ENCODE results near the gene KIF21A.

The KIF21A gene

DNA sequence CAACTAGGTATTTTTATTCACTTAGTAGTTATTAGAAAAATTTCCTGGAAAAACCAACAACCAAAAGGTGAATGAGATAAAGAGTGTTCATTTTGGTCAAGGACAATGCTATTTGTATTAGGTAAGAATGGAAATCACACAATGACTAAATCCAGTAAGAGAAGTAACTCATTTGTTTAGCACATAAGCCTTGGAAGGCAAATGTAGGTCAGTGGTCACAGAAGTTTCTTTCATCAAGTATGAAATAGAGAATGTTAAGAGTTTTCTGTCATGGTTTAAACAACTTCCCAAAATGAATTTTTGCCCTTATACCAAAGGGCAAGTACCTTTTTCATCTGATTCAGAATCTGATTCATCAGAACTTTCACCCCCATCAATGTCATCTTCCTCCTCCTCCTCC, 101.7 kb downstream of the KIF21A start:
- Histone ChIP-seq H3K9ac (no peak overlapping the region), H3K9me3 (ENCODE audit: control insufficient read depth, low read length) (no peaks in the 10 kb centered on the region), H3K36me3 (ENCODE audit: control insufficient read depth, insufficient read depth, low read length) (no peaks in the 10 kb centered on the region), H3K4me1 (no peaks in the 10 kb centered on the region), H3K27me3 (ENCODE audit: control insufficient read depth, insufficient read depth, low read length) (no peaks in the 10 kb centered on the region), H3K27ac (no peak overlapping the region), H3K4me3 (ENCODE audit: low read depth, low read length) (no peak overlapping the region), H2AFZ (no peak overlapping the region), H3K4me2 (ENCODE audit: low read length) (no peak overlapping the region), H3K79me2 (no peaks in the 10 kb centered on the region)
- TF ChIP-seq, protein P1, sequence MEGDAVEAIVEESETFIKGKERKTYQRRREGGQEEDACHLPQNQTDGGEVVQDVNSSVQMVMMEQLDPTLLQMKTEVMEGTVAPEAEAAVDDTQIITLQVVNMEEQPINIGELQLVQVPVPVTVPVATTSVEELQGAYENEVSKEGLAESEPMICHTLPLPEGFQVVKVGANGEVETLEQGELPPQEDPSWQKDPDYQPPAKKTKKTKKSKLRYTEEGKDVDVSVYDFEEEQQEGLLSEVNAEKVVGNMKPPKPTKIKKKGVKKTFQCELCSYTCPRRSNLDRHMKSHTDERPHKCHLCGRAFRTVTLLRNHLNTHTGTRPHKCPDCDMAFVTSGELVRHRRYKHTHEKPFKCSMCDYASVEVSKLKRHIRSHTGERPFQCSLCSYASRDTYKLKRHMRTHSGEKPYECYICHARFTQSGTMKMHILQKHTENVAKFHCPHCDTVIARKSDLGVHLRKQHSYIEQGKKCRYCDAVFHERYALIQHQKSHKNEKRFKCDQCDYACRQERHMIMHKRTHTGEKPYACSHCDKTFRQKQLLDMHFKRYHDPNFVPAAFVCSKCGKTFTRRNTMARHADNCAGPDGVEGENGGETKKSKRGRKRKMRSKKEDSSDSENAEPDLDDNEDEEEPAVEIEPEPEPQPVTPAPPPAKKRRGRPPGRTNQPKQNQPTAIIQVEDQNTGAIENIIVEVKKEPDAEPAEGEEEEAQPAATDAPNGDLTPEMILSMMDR (IDR thresholded peaks at IDR 0.05), result no peak

DNA sequence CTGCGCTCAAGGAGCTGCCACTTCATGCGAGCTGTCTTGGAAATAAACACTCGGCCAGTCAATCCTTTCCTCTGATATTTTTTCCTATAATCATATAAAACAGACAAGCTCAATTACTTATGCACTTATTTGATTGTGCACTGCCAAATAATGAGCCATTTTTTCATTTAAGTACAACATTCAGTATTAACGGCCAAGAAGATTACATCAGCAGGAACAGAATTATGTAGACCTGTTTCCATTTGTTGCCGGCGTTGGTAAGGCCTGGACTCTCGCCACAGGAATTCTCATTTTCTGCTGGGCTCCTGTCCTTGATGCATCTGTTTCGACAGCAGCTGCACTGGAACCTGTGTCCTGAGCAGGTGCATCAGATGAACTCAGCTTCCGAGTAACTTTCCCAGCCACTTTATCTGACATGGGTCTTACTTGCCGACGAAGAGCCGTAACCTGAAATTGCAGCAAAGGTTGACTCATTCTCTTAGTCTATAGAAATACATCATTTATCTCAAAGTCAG, 110.2 kb downstream of the KIF21A start:
- Histone ChIP-seq H3K9ac (no peak overlapping the region), H3K4me3 (ENCODE audit: low read depth, low read length) (no peak overlapping the region), H3K4me2 (ENCODE audit: low read length) (no peak overlapping the region), H2AFZ (no peak overlapping the region), H3K27ac (no peak overlapping the region), H3K9me3 (ENCODE audit: control insufficient read depth, low read length) (no peaks in the 10 kb centered on the region), H3K4me1 (no peaks in the 10 kb centered on the region), H3K79me2 (no peaks in the 10 kb centered on the region), H3K27me3 (ENCODE audit: control insufficient read depth, insufficient read depth, low read length) (no peaks in the 10 kb centered on the region), H3K36me3 (ENCODE audit: control insufficient read depth, insufficient read depth, low read length) (no peaks in the 10 kb centered on the region)
- TF ChIP-seq, protein P1 (IDR thresholded peaks at IDR 0.05), result no peak

DNA sequence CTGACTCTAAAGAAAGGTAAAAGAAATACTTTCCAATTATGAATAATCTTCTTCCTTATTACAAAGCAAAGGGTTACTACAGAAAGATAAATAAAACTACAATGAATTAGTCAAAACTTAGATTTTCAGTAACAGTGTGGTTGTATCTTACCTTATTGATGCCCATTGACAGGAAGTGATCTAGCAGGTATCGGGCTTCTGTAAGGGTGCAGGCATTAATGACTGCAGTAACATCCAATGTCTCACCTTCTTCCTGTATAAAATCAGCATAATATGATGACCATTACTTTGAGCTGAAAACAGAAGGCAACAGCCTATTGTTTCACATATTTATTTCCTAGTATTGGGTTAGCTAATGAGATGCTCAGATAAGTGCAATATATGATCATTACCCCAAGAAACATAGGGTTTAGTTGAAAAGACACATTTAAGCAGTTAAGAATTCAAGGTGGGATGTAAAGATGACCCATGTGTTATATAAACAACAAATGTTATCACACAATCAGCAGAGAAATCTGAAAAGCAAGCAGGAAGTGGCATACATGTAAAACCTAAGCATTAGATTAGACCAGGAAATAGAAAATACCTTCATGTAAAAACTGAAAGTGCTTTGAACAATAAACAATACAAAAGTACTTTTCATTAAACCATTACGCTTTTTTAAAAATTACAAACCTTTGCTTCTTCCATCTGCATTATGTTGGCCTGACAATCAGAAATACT, 111.2 kb downstream of the KIF21A start:
- Histone ChIP-seq H3K4me3 (ENCODE audit: low read depth, low read length) (no peak overlapping the region), H3K36me3 (ENCODE audit: control insufficient read depth, insufficient read depth, low read length) (no peaks in the 10 kb centered on the region), H3K27ac (no peak overlapping the region), H3K9ac (no peak overlapping the region), H3K9me3 (ENCODE audit: control insufficient read depth, low read length) (no peaks in the 10 kb centered on the region), H3K4me2 (ENCODE audit: low read length) (no peak overlapping the region), H3K79me2 (no peaks in the 10 kb centered on the region), H2AFZ (no peak overlapping the region), H3K27me3 (ENCODE audit: control insufficient read depth, insufficient read depth, low read length) (no peaks in the 10 kb centered on the region), H3K4me1 (no peaks in the 10 kb centered on the region)
- TF ChIP-seq, protein P1 (IDR thresholded peaks at IDR 0.05), result no peak

DNA sequence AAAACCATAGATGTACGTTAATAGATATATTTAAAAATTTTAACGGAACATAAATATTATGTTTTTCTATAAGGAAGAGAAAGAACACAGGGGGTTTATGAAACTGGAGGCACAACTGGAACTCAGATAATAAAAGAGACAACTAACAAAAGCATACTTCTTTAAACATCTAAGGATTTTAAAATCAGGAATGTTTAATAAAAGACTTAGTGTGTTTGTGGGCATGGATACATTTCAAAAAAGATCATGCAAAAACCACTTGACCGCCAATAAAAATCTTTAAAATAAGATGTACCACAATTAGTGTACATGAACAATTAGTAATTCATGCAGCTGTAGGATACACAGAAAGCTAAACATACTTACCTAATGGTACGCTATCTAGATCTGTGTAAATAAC, 113.0 kb downstream of the KIF21A start:
- Histone ChIP-seq H3K4me2 (ENCODE audit: low read length) (no peak overlapping the region), H3K27ac (no peak overlapping the region), H2AFZ (no peak overlapping the region), H3K27me3 (ENCODE audit: control insufficient read depth, insufficient read depth, low read length) (no peaks in the 10 kb centered on the region), H3K9ac (no peak overlapping the region), H3K36me3 (ENCODE audit: control insufficient read depth, insufficient read depth, low read length) (no peaks in the 10 kb centered on the region), H3K4me1 (no peaks in the 10 kb centered on the region), H3K79me2 (no peaks in the 10 kb centered on the region), H3K4me3 (ENCODE audit: low read depth, low read length) (no peak overlapping the region), H3K9me3 (ENCODE audit: control insufficient read depth, low read length) (no peaks in the 10 kb centered on the region)
- TF ChIP-seq, protein P1 (IDR thresholded peaks at IDR 0.05), result no peak

DNA sequence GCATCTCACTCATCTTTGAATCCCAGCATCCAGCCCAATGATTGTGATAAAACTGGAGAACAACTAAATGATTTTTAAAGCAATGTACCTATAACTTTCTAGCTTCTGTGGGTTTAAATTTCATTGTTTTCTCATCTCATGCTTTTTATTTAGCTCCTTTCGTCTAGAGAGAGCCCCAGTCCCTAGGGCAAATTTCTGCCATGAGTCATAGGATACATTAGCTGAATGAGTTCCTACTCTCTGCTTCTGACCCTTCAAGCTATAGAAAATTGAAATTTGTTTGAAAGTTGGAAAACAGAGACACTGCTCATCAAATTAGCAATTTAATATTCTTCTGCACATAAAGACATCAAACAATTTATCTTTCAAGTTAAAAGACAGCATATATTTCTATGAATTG, 113.9 kb downstream of the KIF21A start:
- no peak overlapping the region for H3K4me2 ChIP-seq (ENCODE audit: low read length)
- no peaks in the 10 kb centered on the region for H3K36me3 ChIP-seq (ENCODE audit: control insufficient read depth, insufficient read depth, low read length)
- no peak overlapping the region for H2AFZ ChIP-seq
- H3K9ac ChIP-seq, result no peak overlapping the region
- no peak overlapping the region for H3K4me3 ChIP-seq (ENCODE audit: low read depth, low read length)
- H3K9me3 ChIP-seq (ENCODE audit: control insufficient read depth, low read length), result no peaks in the 10 kb centered on the region
- H3K27ac ChIP-seq, result no peak overlapping the region
- no peaks in the 10 kb centered on the region for H3K4me1 ChIP-seq
- TF ChIP-seq, protein P1 (IDR thresholded peaks at IDR 0.05), result no peak
- H3K27me3 ChIP-seq (ENCODE audit: control insufficient read depth, insufficient read depth, low read length), result no peaks in the 10 kb centered on the region
- no peaks in the 10 kb centered on the region for H3K79me2 ChIP-seq

Measured in parathyroid adenoma (tissue), 2 donors.